Stimulated activated CD8-positive, alpha-beta memory T cell treated with anti-CD3 and anti-CD28 coated beads, Interleukin-12 subunit alpha, Interleukin-12 subunit beta, amount 100 ng/mL, for 24 hours (primary cell): ENCODE measurements around the gene AGXT.

Experiments used
- DNase-seq: peaks from one replicate; pipeline ENCODE4 v3.0.0-alpha.2; 2020; ENCODE audit errors: extremely low read depth

The AGXT gene

GRCh38 chr2:240927390-240927781 is 58.8 kb downstream of the AGXT start:
- no peak for DNase-seq

- no peak for DNase-seq
Measured at GRCh38 chr2:240928476-240929363, 60.1 kb downstream of the AGXT start.

- DNase-seq: no peak
Measured at GRCh38 chr2:240929364-240930095, 60.9 kb downstream of the AGXT start.
